Measurements from ENCODE around the gene POLA2.
"Not testable (repeated sequence)": the region's sequence is repeated elsewhere in the genome, so short reads cannot be mapped to it uniquely, and the experiment has no call there.

DNA sequence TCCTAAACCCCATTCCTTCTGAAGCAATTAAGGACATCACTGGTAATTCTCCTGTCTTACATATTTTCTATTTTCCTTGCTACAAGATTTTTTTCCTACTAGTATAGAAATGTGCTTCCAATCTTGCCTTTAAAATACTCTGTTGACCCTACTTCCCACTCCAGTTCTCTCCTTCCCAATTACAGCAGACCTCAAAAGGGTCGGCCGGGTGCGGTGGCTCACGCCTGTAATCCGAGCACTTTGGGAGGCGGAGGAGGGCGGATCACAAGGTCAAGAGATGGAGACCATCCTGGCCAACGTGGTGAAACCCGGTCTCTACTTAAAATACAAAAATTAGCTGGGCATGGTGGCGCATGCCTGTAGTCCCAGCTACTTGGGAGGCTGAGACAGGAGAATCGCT is 3.0 kb downstream of the POLA2 start:
- TF ChIP-seq, protein P1, sequence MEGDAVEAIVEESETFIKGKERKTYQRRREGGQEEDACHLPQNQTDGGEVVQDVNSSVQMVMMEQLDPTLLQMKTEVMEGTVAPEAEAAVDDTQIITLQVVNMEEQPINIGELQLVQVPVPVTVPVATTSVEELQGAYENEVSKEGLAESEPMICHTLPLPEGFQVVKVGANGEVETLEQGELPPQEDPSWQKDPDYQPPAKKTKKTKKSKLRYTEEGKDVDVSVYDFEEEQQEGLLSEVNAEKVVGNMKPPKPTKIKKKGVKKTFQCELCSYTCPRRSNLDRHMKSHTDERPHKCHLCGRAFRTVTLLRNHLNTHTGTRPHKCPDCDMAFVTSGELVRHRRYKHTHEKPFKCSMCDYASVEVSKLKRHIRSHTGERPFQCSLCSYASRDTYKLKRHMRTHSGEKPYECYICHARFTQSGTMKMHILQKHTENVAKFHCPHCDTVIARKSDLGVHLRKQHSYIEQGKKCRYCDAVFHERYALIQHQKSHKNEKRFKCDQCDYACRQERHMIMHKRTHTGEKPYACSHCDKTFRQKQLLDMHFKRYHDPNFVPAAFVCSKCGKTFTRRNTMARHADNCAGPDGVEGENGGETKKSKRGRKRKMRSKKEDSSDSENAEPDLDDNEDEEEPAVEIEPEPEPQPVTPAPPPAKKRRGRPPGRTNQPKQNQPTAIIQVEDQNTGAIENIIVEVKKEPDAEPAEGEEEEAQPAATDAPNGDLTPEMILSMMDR (IDR thresholded peaks at IDR 0.05): not testable (repeated sequence)
- not testable (repeated sequence) for TF ChIP-seq POLR2A (IDR thresholded peaks at IDR 0.05)

Measured in thyroid gland (tissue), 4 donors.